Neural progenitor cell (in vitro differentiated cells): Measurements from ENCODE around the gene OTUD5.

Experiments
- EZH2 ChIP-seq: fragments of 200-600 bp; sonication (generic); IDR thresholded peaks from 2 replicates; pipeline ENCODE4 v1.6.1; 2017; ENCODE audit warnings: antibody characterized with exemption, mild to moderate bottlenecking, moderate library complexity
- EZH2phosphoT487 ChIP-seq: fragments of 200-600 bp; sonication (generic); IDR thresholded peaks from 2 replicates; pipeline ENCODE4 v1.6.1; 2017; ENCODE audit warnings: antibody characterized with exemption
- TF ChIP-seq, protein P1 (sequence below): fragments of 200-600 bp; sonication (generic); IDR thresholded peaks from 2 replicates; pipeline ENCODE4 v1.5.1; 2017; ENCODE audit warnings: antibody characterized with exemption, mild to moderate bottlenecking

DNA sequence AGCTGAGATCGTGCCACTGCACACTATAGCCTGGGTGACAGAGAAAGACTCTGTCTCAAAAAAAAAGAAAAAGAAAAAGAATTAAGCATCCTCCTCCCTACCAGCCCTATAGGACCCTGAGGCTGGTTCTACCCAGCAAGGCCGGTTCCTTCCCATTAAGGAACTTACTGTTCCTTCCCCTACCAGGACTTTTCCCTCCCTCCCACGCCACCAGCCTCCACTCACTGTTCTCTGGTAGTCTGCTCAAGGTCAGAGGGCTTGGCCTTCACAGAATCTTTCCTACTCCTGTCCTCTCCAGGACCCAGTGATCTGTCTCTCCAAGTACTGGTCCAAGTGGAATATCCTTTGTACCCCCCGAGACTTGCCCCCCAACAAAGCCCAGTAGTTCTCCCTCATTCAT, 43.2 kb upstream of the OTUD5 start:
- TF ChIP-seq, protein P1, sequence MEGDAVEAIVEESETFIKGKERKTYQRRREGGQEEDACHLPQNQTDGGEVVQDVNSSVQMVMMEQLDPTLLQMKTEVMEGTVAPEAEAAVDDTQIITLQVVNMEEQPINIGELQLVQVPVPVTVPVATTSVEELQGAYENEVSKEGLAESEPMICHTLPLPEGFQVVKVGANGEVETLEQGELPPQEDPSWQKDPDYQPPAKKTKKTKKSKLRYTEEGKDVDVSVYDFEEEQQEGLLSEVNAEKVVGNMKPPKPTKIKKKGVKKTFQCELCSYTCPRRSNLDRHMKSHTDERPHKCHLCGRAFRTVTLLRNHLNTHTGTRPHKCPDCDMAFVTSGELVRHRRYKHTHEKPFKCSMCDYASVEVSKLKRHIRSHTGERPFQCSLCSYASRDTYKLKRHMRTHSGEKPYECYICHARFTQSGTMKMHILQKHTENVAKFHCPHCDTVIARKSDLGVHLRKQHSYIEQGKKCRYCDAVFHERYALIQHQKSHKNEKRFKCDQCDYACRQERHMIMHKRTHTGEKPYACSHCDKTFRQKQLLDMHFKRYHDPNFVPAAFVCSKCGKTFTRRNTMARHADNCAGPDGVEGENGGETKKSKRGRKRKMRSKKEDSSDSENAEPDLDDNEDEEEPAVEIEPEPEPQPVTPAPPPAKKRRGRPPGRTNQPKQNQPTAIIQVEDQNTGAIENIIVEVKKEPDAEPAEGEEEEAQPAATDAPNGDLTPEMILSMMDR = no peak
- TF ChIP-seq EZH2 (no peak), EZH2phosphoT487 (no peak)
